HG03575 (cell line): ENCODE data around the gene PDE10A.

Source experiments
- ATAC-seq: cut with Tn5 transposase; IDR thresholded peaks from one replicate; pipeline ENCODE4 v1.9.1; 2021; ENCODE audit not compliant: unreplicated experiment, insufficient number of reproducible peaks, low FRiP score; ENCODE audit errors: extremely low read depth

Gene PDE10A

DNA sequence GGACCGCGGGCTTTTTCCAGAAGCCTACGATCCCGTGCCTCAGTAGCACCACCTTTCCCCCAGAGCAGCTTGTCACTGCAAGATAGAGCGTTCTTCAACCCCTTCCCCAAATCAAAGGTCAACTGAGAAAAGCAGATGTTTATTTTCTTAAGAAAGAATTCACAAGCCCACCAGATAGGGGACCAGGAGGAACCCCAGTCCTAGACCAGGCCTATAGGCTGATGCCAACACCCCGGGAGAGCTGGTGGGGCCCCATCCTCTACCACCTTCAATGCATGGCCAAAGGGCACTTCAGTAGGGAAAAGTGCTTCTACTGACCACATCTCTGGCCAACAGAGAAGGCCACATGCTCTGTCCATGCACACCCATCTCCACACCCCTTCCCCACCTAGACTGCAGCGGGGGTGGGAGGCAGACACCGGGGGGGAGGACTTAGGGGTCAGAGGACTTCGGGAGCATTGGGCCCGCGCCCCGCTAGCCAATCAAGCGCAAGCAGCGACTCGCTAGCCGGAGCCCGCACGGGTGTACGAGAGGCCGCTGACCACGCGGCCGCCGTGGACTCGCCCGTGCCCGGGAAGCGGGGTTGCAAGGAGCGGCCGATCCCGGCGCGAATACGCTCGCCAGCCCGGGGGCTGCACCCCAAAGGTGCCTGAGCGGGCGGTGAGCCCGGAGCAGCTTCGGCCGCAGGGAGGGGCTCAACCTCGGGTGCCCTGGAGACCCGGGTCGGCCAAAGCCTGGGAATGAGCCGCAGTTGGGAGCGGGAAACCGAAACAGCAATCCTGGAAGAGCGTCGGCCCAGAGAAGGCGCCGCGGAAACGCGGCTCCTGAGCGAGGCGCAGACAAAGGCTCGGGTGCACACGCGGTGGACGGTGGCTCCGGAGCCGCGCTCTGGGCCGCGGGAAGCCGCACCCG, 2.8 kb downstream of the PDE10A start:
- no peak for ATAC-seq

DNA sequence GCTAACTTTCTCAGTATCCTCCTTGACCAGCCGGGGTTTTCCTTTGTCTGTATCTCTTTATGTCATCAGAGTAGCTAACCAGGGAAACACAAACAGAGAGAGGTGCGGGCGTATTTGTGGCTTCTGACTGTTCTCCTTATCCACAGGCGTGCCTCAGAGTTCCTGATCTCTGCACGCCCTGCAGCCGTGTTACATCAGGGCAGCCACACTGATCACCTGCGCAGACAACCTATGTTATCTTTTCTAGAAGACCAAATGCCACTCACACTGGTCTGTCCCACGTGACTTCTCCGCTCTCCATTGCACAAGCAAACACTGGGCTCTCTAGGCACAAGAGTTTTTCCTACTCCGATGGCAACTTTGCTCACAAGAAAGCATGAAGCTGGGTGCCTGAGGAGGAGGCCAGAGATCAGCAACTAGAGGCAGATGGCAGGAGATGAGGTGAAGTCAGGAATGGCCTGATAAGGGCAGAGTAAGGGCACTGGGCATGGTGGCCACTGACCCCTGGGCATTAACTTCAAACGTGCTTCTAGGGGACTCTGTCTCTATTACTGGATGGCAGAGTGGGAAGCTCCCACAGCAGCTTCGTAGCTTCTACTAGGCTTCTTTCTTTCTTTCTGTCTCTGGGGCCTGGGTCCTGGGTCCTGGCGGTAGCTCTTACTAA, 4.5 kb downstream of the PDE10A start:
- no peak for ATAC-seq

DNA sequence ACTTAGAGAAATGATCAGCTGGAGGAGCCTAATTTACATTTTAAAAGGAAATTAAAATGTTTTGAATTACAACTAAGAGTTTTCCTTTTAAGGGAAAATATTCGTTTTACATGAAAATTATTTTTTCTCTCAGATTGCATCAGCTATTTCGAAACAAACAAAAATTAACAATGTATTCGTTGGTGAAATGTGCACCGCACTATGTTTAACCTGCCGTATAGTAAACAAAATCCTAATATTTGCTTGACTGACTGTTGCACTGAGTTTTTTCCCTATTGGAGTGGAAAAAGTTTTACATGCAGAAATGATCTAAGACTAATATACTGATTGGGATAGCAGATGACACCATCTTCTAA, 5.7 kb downstream of the PDE10A start:
- no peak for ATAC-seq

DNA sequence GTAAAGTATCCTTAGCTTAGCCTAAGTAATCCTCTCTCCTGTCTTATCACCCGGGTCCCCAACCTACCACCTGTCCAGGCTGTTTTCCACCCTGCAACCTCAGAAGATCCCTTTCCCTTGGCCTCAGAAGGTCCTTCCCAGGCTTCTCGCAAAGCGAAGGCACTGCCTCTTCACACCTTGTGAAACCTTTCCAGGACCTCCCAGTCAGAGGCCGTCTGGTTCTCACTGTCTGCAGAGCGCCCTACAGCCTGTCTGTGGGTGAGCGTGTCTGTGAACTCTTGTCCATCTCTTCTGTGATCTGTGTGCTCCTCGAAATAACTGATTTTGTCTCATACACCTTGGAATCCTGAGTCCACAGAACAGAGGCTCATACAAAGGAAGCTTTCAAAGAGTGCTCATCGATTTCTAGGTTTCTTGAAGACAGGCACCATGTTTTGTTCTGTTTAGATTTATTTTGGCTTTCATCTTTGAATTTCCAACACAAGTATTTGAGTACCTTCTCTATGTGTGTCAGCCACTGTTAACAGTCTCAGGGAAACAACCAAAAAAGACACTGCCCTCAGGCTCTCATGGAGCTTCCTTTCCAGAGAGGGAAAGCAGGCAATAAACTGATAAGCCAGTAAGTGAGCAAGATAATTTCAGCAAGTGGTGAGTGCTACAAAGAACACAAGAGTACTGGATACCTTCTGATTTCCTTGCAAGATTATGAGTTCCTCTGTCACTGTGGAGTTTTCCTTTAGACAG, 6.3 kb downstream of the PDE10A start:
- no peak for ATAC-seq

DNA sequence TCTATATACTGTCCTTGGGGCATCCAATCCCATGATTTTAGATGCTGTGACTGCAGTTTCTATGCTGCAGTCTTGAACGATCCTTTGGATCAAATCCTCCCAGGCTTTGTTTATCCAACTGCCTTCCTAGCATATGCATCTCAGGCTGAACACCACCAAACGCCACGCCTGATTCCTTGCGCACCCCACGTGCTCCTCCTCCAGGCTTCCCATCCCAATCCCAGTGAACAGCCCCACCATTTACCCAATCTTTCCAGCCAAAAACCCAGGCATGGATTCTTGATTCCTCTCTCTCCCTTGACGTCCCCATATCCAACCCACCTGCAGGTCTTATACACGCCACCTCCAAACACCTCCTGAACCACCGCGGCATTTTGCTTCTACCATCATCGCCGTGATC, 7.8 kb downstream of the PDE10A start:
- ATAC-seq = no peak

DNA sequence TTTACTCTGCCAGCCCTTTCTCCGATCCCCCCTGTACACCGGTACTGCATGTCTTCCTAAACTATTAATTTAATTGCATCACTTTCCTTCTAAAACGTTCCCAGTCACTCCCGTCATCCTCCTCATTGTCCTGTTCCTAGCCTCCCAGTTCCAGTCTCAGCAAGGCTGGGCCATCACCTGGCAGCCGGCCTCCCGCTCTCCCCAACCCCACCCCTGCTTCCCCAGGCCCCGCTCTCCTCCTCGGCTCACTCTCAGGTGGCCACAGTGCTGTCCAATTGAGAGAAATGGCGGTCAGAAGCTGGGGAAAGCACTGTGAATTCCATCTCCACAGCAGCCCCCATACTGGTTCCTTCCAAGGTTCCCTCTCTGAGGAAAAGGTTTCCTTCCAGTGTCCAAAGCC, 8.9 kb downstream of the PDE10A start:
- no peak for ATAC-seq

DNA sequence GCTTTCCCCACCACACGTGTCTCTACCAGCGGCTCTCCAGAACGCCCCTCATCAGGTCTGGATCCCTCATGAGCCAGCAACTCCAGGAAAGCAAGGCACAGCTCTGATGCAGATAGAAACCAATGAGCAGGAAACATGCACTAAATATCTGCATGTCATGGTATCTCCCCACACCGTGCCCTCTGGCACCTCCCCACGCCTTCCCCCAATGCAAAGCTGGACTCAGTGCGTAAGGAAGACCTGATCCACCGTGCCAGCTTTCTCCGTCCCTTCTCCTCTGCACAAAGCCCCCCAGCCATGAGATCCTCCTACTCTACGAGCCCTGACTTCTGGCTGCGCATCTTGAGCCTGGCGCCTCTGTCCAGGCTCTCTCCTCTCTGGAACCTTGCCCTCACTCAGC, 9.4 kb downstream of the PDE10A start:
- ATAC-seq = no peak

DNA sequence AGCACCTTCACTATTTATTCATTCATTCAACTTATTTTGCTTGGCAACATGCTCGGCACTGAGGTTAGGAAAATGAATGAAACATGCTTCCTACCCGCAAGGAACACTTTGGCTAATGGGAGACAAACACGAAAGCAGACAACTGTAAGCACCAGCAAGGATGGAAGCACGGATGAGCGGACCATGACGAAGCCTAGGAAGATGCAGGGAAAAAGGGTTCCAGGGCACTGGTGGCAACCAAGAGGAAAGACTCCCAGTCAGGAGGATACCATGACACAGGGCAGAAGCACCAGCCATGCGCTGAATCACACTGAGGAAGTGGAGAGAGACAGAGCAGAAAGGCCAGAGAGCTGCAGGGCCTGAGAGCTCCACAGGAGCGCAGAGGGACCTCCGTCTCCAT, 9.8 kb downstream of the PDE10A start:
- ATAC-seq = no peak

DNA sequence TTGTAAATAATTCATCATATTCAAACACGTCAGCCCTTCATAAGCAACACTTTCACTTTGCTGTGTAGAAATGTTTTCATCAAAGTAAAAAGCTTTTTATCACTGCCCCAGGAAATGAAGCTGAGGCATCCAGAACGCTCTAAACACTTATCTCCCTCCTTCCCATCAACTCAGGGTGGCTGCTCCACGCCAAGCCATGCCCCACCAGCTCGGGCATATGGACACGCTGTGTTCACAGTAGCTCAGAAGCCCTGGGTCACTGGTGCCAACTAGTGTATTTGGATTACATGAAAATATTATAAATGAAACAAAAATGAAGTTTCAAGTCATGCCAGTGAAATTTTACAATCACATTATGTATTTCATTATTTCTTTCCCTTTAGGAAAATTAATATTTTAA, 10.3 kb downstream of the PDE10A start:
- no peak for ATAC-seq

DNA sequence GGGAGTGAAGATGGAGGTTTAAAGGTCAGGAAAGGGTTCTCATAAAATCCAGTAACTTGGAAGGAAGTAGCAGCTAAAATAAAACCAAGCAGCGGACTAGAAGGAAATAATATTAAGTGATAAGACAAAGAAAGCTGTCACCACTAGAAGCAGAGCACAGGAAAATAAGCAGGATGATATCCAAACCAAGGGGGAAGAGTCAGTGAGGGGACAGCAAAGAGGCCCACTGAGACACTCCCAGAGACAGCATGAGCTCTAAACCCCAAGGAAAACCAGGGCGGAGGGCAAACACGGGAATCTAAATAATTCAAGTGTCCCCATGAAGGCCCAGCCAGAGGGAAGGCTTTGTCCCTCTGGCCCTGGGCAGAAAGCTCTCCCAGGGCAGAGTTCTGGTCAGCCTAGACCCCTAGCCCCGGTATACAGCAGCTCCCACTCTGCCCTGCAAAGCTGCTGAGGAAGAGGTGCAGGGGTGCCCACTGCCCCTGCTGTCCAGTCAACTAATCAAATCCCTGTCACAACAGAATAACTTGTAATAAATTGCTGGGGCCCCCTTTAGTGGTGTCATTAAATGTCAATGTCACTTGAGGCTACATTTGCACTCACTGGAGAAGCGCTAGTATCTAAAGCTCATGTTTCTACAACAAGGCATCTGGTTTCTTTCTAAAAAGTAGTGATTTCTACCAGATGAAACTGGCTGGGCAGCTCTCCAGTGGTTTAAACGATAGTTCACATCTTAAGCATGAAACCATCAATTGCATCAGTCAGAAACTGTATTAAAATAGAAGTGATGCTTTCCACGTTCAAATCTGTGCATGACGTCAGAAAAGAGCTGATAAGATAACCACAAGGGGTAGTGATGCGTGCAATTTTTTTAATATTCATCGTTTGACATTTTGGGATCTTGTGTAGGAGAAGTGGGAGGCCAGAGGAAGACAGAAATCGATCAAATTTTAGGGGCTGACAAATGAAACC, 13.6 kb downstream of the PDE10A start:
- ATAC-seq = no peak

DNA sequence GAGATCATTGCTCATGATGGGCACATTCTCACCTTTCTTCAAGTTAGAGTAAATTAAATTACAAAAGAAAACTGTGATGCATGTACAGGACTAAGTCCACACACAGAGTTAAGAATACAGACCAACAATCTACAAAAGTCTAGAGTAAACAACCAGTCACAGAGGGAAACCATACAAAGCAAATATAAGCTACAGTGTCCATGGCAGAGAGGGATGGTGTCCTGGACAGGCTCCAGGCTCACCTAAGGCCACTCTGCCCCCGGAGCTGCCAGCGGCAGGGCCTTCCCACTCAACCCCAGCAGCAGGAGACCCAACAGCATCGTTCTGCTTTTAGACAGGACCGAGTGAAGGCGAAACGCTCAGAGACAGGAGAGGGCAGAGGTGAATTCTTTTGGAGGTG, 16.0 kb downstream of the PDE10A start:
- no peak for ATAC-seq

DNA sequence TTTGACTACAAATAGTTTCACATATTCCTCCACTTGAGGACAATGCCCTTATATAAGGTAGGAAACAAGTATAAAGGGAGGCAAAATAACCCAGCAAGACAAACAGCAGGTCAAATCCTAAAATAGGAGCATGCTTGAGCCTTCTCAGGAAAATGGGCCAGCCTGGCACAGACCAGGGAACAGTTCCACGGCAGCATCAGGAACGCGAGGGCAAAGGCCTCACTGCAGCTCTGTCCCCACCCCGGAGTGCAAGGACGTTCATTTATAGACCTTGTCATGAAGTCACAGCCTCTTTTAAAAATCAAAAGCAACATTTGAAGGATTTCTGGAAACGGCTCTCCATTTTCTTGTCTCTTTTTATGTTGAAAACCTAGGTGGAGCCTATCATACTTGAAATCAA, 17.1 kb downstream of the PDE10A start:
- no peak for ATAC-seq

DNA sequence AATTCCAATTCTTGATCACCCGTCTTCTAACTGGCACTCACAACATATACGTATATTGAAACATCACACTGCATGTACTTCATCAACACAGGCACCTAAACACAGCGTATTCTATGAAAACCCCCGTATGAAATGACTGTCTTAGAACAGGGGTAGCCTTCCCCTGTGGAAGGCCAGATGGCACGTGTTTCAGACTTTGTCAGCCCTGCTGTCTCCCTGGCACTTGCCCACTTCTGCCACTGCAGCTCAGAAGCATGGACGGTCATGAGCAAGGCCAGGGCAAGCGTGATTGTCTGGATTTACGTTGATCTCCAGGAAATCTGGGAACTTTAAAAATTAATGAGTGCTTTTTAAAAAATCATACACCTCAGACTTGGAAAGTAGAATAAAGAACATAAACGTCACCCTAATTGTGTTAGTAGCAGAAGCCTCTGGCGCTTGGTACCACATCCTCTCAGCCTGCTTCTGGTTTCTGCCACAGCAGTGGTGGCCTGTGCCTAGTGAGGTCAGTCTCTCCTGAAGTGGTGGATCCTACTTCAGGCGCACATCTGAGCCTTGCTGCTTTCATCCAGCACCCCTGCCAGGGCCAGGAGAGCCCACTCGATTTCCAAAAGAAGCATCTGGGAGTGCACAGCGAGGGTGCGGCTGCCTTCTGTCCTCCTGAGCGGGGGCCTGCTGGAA, 18.3 kb downstream of the PDE10A start:
- no peak for ATAC-seq

DNA sequence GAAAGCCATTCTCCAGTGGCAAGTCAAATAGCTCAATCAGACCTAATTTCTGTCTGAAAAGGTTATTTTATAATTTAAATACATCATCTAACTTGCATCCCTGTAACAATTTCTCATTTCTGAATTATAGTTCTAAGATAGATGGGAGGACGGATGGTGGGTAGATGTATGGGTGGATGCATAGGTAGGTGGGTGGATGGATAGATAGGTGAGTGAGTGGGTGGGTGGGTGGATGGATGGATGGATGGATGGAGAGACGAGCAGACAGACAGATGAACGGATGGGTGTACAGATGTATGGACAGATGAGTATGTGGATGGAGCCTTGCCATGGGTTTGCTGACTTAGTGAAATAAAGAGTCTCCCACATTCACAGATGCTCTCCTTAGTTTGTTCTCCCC, 20.0 kb downstream of the PDE10A start:
- ATAC-seq = no peak

DNA sequence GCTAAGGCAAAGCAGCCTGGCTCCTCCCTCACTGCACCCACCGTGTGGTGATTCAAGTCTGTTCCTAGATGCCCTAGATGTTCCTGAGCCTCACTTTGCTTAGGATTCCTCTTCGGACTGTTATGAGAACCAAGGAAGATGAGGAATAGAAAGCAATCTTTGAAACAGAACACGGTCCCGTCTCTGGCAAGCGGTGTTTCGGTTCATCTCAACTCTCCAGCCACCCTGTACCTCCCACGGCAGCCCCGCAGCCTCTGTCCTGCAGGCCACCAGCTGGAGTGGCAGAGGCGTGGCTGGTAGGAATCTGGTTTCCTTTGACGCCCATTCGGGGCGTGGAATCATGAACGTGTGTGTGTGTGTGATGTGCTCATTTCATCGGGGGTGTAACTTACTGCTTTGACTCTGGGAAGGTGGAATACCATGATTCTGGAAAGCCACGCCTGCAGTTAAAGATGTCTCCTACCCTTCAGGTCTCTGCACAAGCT, 21.3 kb downstream of the PDE10A start:
- ATAC-seq = no peak

DNA sequence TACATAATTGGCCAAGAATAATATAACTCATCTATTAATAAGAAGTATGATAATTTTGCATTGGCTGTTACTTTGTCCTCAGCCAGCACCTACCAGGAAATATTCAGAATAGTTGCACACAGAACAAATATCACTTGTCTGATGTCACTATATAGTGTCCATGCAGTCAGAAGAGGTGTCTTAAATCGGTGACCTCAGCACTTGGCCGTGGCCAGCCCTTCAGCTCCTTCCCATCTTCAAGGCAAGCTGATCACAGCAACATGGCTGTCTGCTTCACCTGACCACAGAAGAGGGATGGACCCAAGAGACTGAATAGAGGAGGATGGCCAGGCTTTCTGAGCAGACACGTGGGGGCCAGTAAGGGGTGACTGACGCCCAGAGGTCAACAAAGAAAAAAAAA, 22.2 kb downstream of the PDE10A start:
- ATAC-seq = no peak

DNA sequence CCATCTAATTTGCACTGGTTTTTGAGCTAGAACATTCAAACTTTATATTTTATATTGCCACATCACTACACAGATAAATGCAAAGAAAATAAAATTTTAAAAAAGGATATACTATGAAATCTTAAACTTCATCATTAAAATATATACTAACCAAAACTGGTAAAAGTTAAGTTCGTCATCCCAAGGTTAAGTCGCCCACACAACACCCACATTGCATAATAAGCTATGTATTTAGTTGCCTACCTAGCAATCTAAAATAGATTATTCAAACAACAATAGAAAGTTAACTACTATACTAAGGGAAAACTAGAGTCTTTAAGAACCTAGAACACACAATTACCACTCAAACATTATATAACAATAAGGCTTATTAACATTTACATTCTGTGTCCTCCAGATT, 24.5 kb downstream of the PDE10A start:
- no peak for ATAC-seq

DNA sequence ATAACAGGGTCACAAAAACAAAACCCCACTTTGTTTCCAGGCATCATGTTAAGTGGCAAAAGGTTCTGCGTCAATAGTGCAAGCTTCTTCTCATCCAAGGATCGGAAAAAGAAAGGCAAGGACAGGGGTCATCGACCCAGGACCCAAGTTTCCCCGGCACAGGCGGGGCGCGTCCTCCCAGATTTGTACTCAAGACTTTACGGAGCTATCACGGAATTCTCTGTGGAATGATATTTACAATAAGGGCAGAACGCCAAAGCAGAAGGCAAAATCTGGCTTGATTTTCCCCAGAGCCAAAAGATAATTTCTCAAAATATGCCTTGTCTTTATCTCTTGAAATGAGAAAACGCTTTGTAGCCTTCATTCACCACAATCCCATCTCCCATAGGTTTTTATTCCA, 25.5 kb downstream of the PDE10A start:
- ATAC-seq = no peak
